SK-N-SH (cell line): ENCODE measurements around the gene SYDE1.

Experiments used
- CTCF ChIP-seq: fragments of 200-600 bp; sonication (generic); IDR thresholded peaks from 2 replicates; pipeline ENCODE4 v1.6.1; 2017; ENCODE audit warnings: antibody characterized with exemption, mild to moderate bottlenecking, moderate library complexity
- GABPA ChIP-seq: IDR thresholded peaks from 2 replicates; pipeline ENCODE4 v1.4.0; 2012; ENCODE audit warnings: low read depth, mild to moderate bottlenecking
- MAX ChIP-seq: IDR thresholded peaks from 2 replicates; pipeline ENCODE4 v1.4.0; 2012; ENCODE audit warnings: low read depth
- POLR2AphosphoS5 ChIP-seq: IDR thresholded peaks from 2 replicates; pipeline ENCODE4 v1.6.1; 2012; ENCODE audit warnings: low read depth, low read length
- RAD21 ChIP-seq: IDR thresholded peaks from 2 replicates; pipeline ENCODE4 v1.6.1; 2012; ENCODE audit warnings: mild to moderate bottlenecking, low read length
- REST ChIP-seq: IDR thresholded peaks from 2 replicates; pipeline ENCODE4 v1.6.1; 2012; ENCODE audit warnings: mild to moderate bottlenecking, low read depth, low read length, moderate library complexity
- RFX5 ChIP-seq: IDR thresholded peaks from 2 replicates; pipeline ENCODE4 v1.6.1; 2012; ENCODE audit warnings: mild to moderate bottlenecking, improper control_type of control experiment, low read length
- SMC3 ChIP-seq: IDR thresholded peaks from 2 replicates; pipeline ENCODE4 v1.6.1; 2012; ENCODE audit warnings: low read depth, low read length, improper control_type of control experiment
- TAF1 ChIP-seq: IDR thresholded peaks from 2 replicates; pipeline ENCODE4 v1.6.1; 2012; ENCODE audit warnings: low read depth, mild to moderate bottlenecking, low read length, moderate library complexity, borderline replicate concordance

GRCh38 chr19:15104411-15104810 lies 2.8 kb upstream of the SYDE1 start:
- TF ChIP-seq CTCF (no peak), GABPA (no peak), MAX (no peak), TAF1 (no peak), RAD21 (no peak), POLR2AphosphoS5 (no peak), SMC3 (no peak), RFX5 (no peak), REST (no peak)
